Measurements from ENCODE around the gene GRB7. TPM values are rescaled to one million over a fixed set of nuclear protein-coding genes. Genes with fewer than 3 reads are reported as not detected.
"Not testable (repeated sequence)": the region's sequence is repeated elsewhere in the genome, so short reads cannot be mapped to it uniquely, and the experiment has no call there.

Gene GRB7
- total RNA-seq, 2 donors from 2014 or later: 3.5 to 6.0 TPM

- Mint-ChIP-seq H3K27ac (no peak overlapping the region), H3K27me3 (ENCODE audit: low read depth) (no peaks in the 10 kb centered on the region), H3K9me3 (no peaks in the 10 kb centered on the region), H3K4me3 (no peak overlapping the region), H3K4me1 (ENCODE audit: low read depth) (no peaks in the 10 kb centered on the region), H3K36me3 (ENCODE audit: insufficient read depth in 2 of 2) (no peaks in the 10 kb centered on the region)
- ATAC-seq (replicated peaks in 1 of 2) (no peak), DNase-seq (no peak)
Observed at GRCh38 chr17:39715375-39716072, 22.2 kb upstream of the GRB7 start.

- Mint-ChIP-seq H3K4me3 (no peak overlapping the region), H3K27me3 (ENCODE audit: low read depth) (no peaks in the 10 kb centered on the region)
- ATAC-seq (replicated peaks in 1 of 2): no peak
Observed at GRCh38 chr17:39716073-39716818, 21.5 kb upstream of the GRB7 start.

GRCh38 chr17:39716879-39717536, 20.7 kb upstream of the GRB7 start:
- H3K4me3 Mint-ChIP-seq: no peak overlapping the region
- H3K4me1 Mint-ChIP-seq (ENCODE audit: low read depth): no peaks in the 10 kb centered on the region
- no peaks in the 10 kb centered on the region for H3K9me3 Mint-ChIP-seq
- no peak for DNase-seq
- no peak for ATAC-seq (replicated peaks in 1 of 2)
- H3K27me3 Mint-ChIP-seq (ENCODE audit: low read depth): no peaks in the 10 kb centered on the region
- no peaks in the 10 kb centered on the region for H3K36me3 Mint-ChIP-seq (ENCODE audit: insufficient read depth in 2 of 2)
- H3K27ac Mint-ChIP-seq: no peak overlapping the region

More at GRCh38 chr17:39716073-39716818, 21.5 kb upstream of the GRB7 start:
- no peak for DNase-seq
- Mint-ChIP-seq H3K4me1 (ENCODE audit: low read depth) (no peaks in the 10 kb centered on the region), H3K27ac (no peak overlapping the region), H3K36me3 (ENCODE audit: insufficient read depth in 2 of 2) (no peaks in the 10 kb centered on the region), H3K9me3 (no peaks in the 10 kb centered on the region)

GRCh38 chr17:39717660-39718059, 20.1 kb upstream of the GRB7 start:
- H3K27ac Mint-ChIP-seq: no peak overlapping the region
- no peak for DNase-seq
- no peak overlapping the region for H3K4me3 Mint-ChIP-seq
- ATAC-seq (replicated peaks in 1 of 2): no peak
- no peaks in the 10 kb centered on the region for H3K36me3 Mint-ChIP-seq (ENCODE audit: insufficient read depth in 2 of 2)
- no peaks in the 10 kb centered on the region for H3K9me3 Mint-ChIP-seq
- H3K4me1 Mint-ChIP-seq (ENCODE audit: low read depth): no peaks in the 10 kb centered on the region
- H3K27me3 Mint-ChIP-seq (ENCODE audit: low read depth): no peaks in the 10 kb centered on the region

GRCh38 chr17:39719563-39720355, 18.0 kb upstream of the GRB7 start:
- ATAC-seq (replicated peaks in 1 of 2): no peak
- H3K27ac Mint-ChIP-seq: no peak overlapping the region
- H3K4me1 Mint-ChIP-seq (ENCODE audit: low read depth): no peaks in the 10 kb centered on the region
- H3K9me3 Mint-ChIP-seq: no peaks in the 10 kb centered on the region
- H3K4me3 Mint-ChIP-seq: no peak overlapping the region
- no peaks in the 10 kb centered on the region for H3K27me3 Mint-ChIP-seq (ENCODE audit: low read depth)
- DNase-seq: no peak
- no peaks in the 10 kb centered on the region for H3K36me3 Mint-ChIP-seq (ENCODE audit: insufficient read depth in 2 of 2)

- H3K4me1 Mint-ChIP-seq (ENCODE audit: low read depth): no peaks in the 10 kb centered on the region
- ATAC-seq (replicated peaks in 1 of 2) (no peak), DNase-seq (no peak)
- H3K36me3 Mint-ChIP-seq (ENCODE audit: insufficient read depth in 2 of 2): peaks cover 0 to 2% of the 10 kb centered on the region in 2 donors
- no peak overlapping the region for H3K4me3 Mint-ChIP-seq
- no peaks in the 10 kb centered on the region for H3K9me3 Mint-ChIP-seq
- H3K27me3 Mint-ChIP-seq (ENCODE audit: low read depth): no peaks in the 10 kb centered on the region
- H3K27ac Mint-ChIP-seq: no peak overlapping the region
Observed at GRCh38 chr17:39722104-39722503, 15.6 kb upstream of the GRB7 start.

- H3K4me1 Mint-ChIP-seq (ENCODE audit: low read depth): no peaks in the 10 kb centered on the region
- peaks cover 0 to 3% of the 10 kb centered on the region in 2 donors for H3K36me3 Mint-ChIP-seq (ENCODE audit: insufficient read depth in 2 of 2)
- H3K27ac Mint-ChIP-seq: no peak overlapping the region
- peak in 1 of 2 donors; percentile 23 for DNase-seq
- H3K4me3 Mint-ChIP-seq: no peak overlapping the region
- peak; percentile 57 to 58 for ATAC-seq (replicated peaks in 1 of 2)
- no peaks in the 10 kb centered on the region for H3K9me3 Mint-ChIP-seq
- no peaks in the 10 kb centered on the region for H3K27me3 Mint-ChIP-seq (ENCODE audit: low read depth)
Observed at GRCh38 chr17:39722965-39723848, 14.5 kb upstream of the GRB7 start.

GRCh38 chr17:39724731-39725130, 13.0 kb upstream of the GRB7 start:
- H3K4me3 Mint-ChIP-seq: no peak overlapping the region
- no peaks in the 10 kb centered on the region for H3K27me3 Mint-ChIP-seq (ENCODE audit: low read depth)
- no peak for ATAC-seq (replicated peaks in 1 of 2)
- H3K27ac Mint-ChIP-seq: no peak overlapping the region
- peaks cover 0 to 3% of the 10 kb centered on the region in 2 donors for H3K36me3 Mint-ChIP-seq (ENCODE audit: insufficient read depth in 2 of 2)
- H3K9me3 Mint-ChIP-seq: no peaks in the 10 kb centered on the region
- no peak for DNase-seq
- H3K4me1 Mint-ChIP-seq (ENCODE audit: low read depth): peaks cover 14% of the 10 kb centered on the region

- not testable (repeated sequence) for H3K4me3 Mint-ChIP-seq; ATAC-seq (replicated peaks in 1 of 2)
- H3K4me1 Mint-ChIP-seq (ENCODE audit: low read depth): peaks cover 18% of the 10 kb centered on the region
Observed at GRCh38 chr17:39725923-39726322, 11.8 kb upstream of the GRB7 start.

GRCh38 chr17:39726617-39727016, 11.1 kb upstream of the GRB7 start:
- Mint-ChIP-seq H3K27me3 (ENCODE audit: low read depth) (no peaks in the 10 kb centered on the region), H3K27ac (no peak overlapping the region), H3K36me3 (ENCODE audit: insufficient read depth in 2 of 2) (peaks cover 0 to 3% of the 10 kb centered on the region in 2 donors), H3K4me3 (no peak overlapping the region), H3K4me1 (ENCODE audit: low read depth) (peaks cover 18% of the 10 kb centered on the region), H3K9me3 (no peaks in the 10 kb centered on the region)
- DNase-seq: no peak
- no peak for ATAC-seq (replicated peaks in 1 of 2)

More at GRCh38 chr17:39725923-39726322, 11.8 kb upstream of the GRB7 start:
- H3K36me3 Mint-ChIP-seq (ENCODE audit: insufficient read depth in 2 of 2); DNase-seq; H3K27ac Mint-ChIP-seq; H3K27me3 Mint-ChIP-seq (ENCODE audit: low read depth); H3K9me3 Mint-ChIP-seq: not testable (repeated sequence)

GRCh38 chr17:39727556-39727955, 10.2 kb upstream of the GRB7 start:
- H3K9me3 Mint-ChIP-seq: no peaks in the 10 kb centered on the region

GRCh38 chr17:39729280-39729851, 8.4 kb upstream of the GRB7 start:
- Mint-ChIP-seq H3K36me3 (ENCODE audit: insufficient read depth in 2 of 2) (peaks cover 0 to 3% of the 10 kb centered on the region in 2 donors), H3K4me1 (ENCODE audit: low read depth) (peaks cover 18% of the 10 kb centered on the region), H3K9me3 (no peaks in the 10 kb centered on the region), H3K27me3 (ENCODE audit: low read depth) (no peaks in the 10 kb centered on the region), H3K27ac (peak overlapping the region; percentile 79), H3K4me3 (peak overlapping the region; percentile 95 to 97)
- no peak for DNase-seq
- ATAC-seq (replicated peaks in 1 of 2): no peak

More at GRCh38 chr17:39727556-39727955, 10.2 kb upstream of the GRB7 start:
- Mint-ChIP-seq H3K27me3 (ENCODE audit: low read depth) (no peaks in the 10 kb centered on the region), H3K4me1 (ENCODE audit: low read depth) (peaks cover 18% of the 10 kb centered on the region), H3K36me3 (ENCODE audit: insufficient read depth in 2 of 2) (peaks cover 0 to 3% of the 10 kb centered on the region in 2 donors), H3K4me3 (no peak overlapping the region), H3K27ac (no peak overlapping the region)
- no peak for ATAC-seq (replicated peaks in 1 of 2)
- DNase-seq: no peak
